PC-9 (cell line): ENCODE results near the gene ABL1.

Experiments
- EZH2 ChIP-seq: fragments of 200-600 bp; sonication (generic); IDR thresholded peaks from 2 replicates; pipeline ENCODE4 v1.8.0; 2017; ENCODE audit warnings: antibody characterized with exemption, low read depth
- TF ChIP-seq, protein P1 (sequence below): fragments of 200-600 bp; sonication (generic); conservative IDR thresholded peaks from 2 replicates; pipeline ENCODE4 v1.6.1; 2017; ENCODE audit warnings: mixed run types, antibody characterized with exemption, mild to moderate bottlenecking, moderate library complexity

DNA sequence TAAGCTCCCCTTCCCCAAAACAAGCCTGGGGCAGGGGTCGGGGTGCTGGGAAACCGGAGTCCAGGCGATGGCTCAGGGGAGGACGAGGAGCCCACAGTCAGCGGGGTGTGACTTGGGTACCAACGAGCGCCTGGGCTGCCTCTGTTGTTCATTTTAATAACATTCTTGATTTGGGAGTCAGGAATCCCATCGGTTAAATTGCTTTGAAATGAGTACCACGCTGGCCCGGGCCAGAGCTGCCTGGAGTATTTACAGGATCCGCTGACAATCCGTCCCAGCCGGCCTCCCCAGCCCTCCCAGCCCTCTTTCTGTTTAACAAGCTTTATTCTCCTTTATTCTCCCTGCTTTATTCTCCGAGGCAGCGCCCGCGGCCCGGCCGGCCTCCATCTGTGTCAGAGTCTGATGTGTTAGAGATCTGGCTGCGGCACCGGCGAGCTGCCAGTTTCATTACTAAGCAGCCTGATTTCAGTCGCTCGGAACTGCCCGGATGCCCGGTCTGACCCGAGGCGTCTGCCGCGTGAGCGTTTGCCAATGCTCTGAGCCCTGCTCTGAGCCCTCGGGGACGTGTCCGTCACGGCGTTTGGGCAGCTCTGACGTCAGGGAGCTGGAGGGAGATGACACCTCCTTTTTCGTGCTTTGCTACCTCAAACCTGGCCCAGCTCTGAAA, 78.0 kb downstream of the ABL1 start:
- TF ChIP-seq, protein P1, sequence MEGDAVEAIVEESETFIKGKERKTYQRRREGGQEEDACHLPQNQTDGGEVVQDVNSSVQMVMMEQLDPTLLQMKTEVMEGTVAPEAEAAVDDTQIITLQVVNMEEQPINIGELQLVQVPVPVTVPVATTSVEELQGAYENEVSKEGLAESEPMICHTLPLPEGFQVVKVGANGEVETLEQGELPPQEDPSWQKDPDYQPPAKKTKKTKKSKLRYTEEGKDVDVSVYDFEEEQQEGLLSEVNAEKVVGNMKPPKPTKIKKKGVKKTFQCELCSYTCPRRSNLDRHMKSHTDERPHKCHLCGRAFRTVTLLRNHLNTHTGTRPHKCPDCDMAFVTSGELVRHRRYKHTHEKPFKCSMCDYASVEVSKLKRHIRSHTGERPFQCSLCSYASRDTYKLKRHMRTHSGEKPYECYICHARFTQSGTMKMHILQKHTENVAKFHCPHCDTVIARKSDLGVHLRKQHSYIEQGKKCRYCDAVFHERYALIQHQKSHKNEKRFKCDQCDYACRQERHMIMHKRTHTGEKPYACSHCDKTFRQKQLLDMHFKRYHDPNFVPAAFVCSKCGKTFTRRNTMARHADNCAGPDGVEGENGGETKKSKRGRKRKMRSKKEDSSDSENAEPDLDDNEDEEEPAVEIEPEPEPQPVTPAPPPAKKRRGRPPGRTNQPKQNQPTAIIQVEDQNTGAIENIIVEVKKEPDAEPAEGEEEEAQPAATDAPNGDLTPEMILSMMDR = no peak
- TF ChIP-seq EZH2 = no peak
